H9 (cell line): Measurements from ENCODE around the gene NTRK3. TPM values are rescaled to one million over a fixed set of nuclear protein-coding genes. Genes with fewer than 3 reads are reported as not detected.

ENCODE experiments used
- DNase-seq: peaks from one replicate; pipeline ENCODE4 v3.0.0-alpha.2; 2017
- H2AFZ ChIP-seq: one replicate; pipeline ENCODE4 v1.6.1; 2013; ENCODE audit warnings: mild to moderate bottlenecking, low read length, control low read depth, moderate library complexity
- H2AK5ac ChIP-seq: 2 replicates; pipeline ENCODE4 v1.6.1; 2013; ENCODE audit warnings: low read length, control low read depth, mixed read lengths; ENCODE audit not compliant: insufficient read length
- H2BK120ac ChIP-seq: one replicate; pipeline ENCODE4 v1.6.1; 2013; ENCODE audit warnings: low read depth, mild to moderate bottlenecking, low read length, control low read depth, inconsistent platforms; ENCODE audit not compliant: poor library complexity, severe bottlenecking
- H2BK12ac ChIP-seq: 2 replicates; pipeline ENCODE4 v1.6.1; 2013; ENCODE audit warnings: low read length, control low read depth, mixed read lengths, low read depth; ENCODE audit not compliant: insufficient read length
- H2BK15ac ChIP-seq: 2 replicates; pipeline ENCODE4 v1.6.1; 2013; ENCODE audit warnings: low read depth, low read length, control low read depth
- H2BK20ac ChIP-seq: one replicate; pipeline ENCODE4 v1.6.1; 2013; ENCODE audit warnings: low read depth, mild to moderate bottlenecking, low read length, control low read depth, inconsistent platforms; ENCODE audit not compliant: poor library complexity, severe bottlenecking
- H2BK5ac ChIP-seq: 2 replicates; pipeline ENCODE4 v1.6.1; 2013; ENCODE audit warnings: low read length, control low read depth, mixed read lengths; ENCODE audit not compliant: insufficient read length
- H3K14ac ChIP-seq: 2 replicates; pipeline ENCODE4 v1.6.1; 2013; ENCODE audit warnings: low read length, control low read depth; ENCODE audit not compliant: insufficient read depth
- H3K18ac ChIP-seq: 2 replicates; pipeline ENCODE4 v1.6.1; 2013; ENCODE audit warnings: low read depth, mild to moderate bottlenecking, mixed read lengths, low read length, control low read depth; ENCODE audit not compliant: insufficient read length
- H3K23ac ChIP-seq: 2 replicates; pipeline ENCODE4 v1.6.1; 2013; ENCODE audit warnings: low read length, control low read depth, mixed read lengths, low read depth; ENCODE audit not compliant: insufficient read length
- H3K23me2 ChIP-seq: 2 replicates; pipeline ENCODE4 v1.6.1; 2013; ENCODE audit warnings: low read depth, mild to moderate bottlenecking, mixed read lengths, low read length, control low read depth; ENCODE audit not compliant: insufficient read length, poor library complexity, severe bottlenecking
- H3K27ac ChIP-seq: 2 replicates; pipeline ENCODE4 v1.5.1; 2013; ENCODE audit warnings: low read length, control low read depth, mixed read lengths, low read depth; ENCODE audit not compliant: insufficient read length
- H3K27me3 ChIP-seq: 2 replicates; pipeline ENCODE4 v1.6.1; 2013; ENCODE audit warnings: low read length, control low read depth, inconsistent platforms; ENCODE audit not compliant: insufficient read depth
- H3K4ac ChIP-seq: 2 replicates; pipeline ENCODE4 v1.6.1; 2013; ENCODE audit warnings: low read depth, mild to moderate bottlenecking, control low read depth, inconsistent platforms, low read length, moderate library complexity
- H3K4me1 ChIP-seq: 2 replicates; pipeline ENCODE4 v1.6.1; 2013; ENCODE audit warnings: low read length, control low read depth, inconsistent platforms; ENCODE audit not compliant: insufficient read depth
- H3K4me2 ChIP-seq: 2 replicates; pipeline ENCODE4 v1.6.1; 2013; ENCODE audit warnings: low read length, control low read depth, mixed read lengths; ENCODE audit not compliant: insufficient read length, insufficient read depth
- H3K56ac ChIP-seq: 2 replicates; pipeline ENCODE4 v1.6.1; 2013; ENCODE audit warnings: low read depth, mild to moderate bottlenecking, mixed read lengths, low read length, control low read depth; ENCODE audit not compliant: insufficient read length
- H3K79me1 ChIP-seq: 2 replicates; pipeline ENCODE4 v1.6.1; 2013; ENCODE audit warnings: low read depth, mild to moderate bottlenecking, moderate library complexity, low read length, control low read depth, inconsistent platforms; ENCODE audit not compliant: insufficient read depth, poor library complexity, severe bottlenecking
- H3K79me2 ChIP-seq: 2 replicates; pipeline ENCODE4 v1.6.1; 2013; ENCODE audit warnings: low read length, control low read depth, inconsistent platforms; ENCODE audit not compliant: insufficient read depth
- H3K9ac ChIP-seq: 2 replicates; pipeline ENCODE4 v1.6.1; 2013; ENCODE audit warnings: low read length, control low read depth, mixed read lengths; ENCODE audit not compliant: insufficient read length; ENCODE audit errors: extremely low read depth
- H3K9me3 ChIP-seq: one replicate; pipeline ENCODE4 v1.6.1; 2013; ENCODE audit warnings: low read depth, low read length, inconsistent platforms; ENCODE audit not compliant: control insufficient read depth
- H3T11ph ChIP-seq: one replicate; pipeline ENCODE4 v1.6.1; 2013; ENCODE audit warnings: mild to moderate bottlenecking, low read length, control low read depth, inconsistent platforms
- H4K20me1 ChIP-seq: one replicate; pipeline ENCODE4 v1.6.1; 2013; ENCODE audit not compliant: control insufficient read depth, insufficient read length, insufficient read depth
- H4K5ac ChIP-seq: 2 replicates; pipeline ENCODE4 v1.6.1; 2013; ENCODE audit warnings: low read depth, mild to moderate bottlenecking, mixed read lengths, low read length, control low read depth; ENCODE audit not compliant: insufficient read length
- H4K8ac ChIP-seq: replicated peaks from 2 replicates; pipeline ENCODE4 v1.6.1; 2013; ENCODE audit warnings: low read length, control low read depth, mixed read lengths, low read depth; ENCODE audit not compliant: insufficient read length
- H4K91ac ChIP-seq: 2 replicates; pipeline ENCODE4 v1.6.1; 2013; ENCODE audit warnings: low read depth, mild to moderate bottlenecking, moderate library complexity, mixed read lengths, low read length, control low read depth; ENCODE audit not compliant: insufficient read length
- H3K27ac Mint-ChIP-seq, 3 experiments: 2 replicates in 2 of 3; 3 replicates in 1 of 3; pipeline ENCODE4 v1.8.0; 2020 to 2021; ENCODE audit warnings: mixed read lengths in 3 of 3, mild to moderate bottlenecking in 1 of 3, moderate library complexity in 1 of 3
- H3K27me3 Mint-ChIP-seq: 2 replicates; pipeline ENCODE4 v1.8.0; 2021; ENCODE audit warnings: low read depth, mild to moderate bottlenecking, moderate library complexity, mixed read lengths
- H3K36me3 Mint-ChIP-seq, 3 experiments: 2 replicates in 2 of 3; 3 replicates in 1 of 3; pipeline ENCODE4 v1.8.0; 2020 to 2021; ENCODE audit warnings: low read depth in 3 of 3, mixed read lengths in 3 of 3; ENCODE audit not compliant: insufficient read depth in 1 of 3
- H3K4me1 Mint-ChIP-seq, 2 experiments: 2 replicates each; pipeline ENCODE4 v1.8.0; 2020; ENCODE audit warnings: mixed read lengths in 2 of 2
- H3K4me3 Mint-ChIP-seq, 2 experiments: 2 replicates in 1 of 2; 3 replicates in 1 of 2; pipeline ENCODE4 v1.8.0; 2020 to 2021; ENCODE audit warnings: mild to moderate bottlenecking in 2 of 2, mixed read lengths in 2 of 2, moderate library complexity in 1 of 2
- H3K9me3 Mint-ChIP-seq, 2 experiments: 2 replicates in 1 of 2; 3 replicates in 1 of 2; pipeline ENCODE4 v1.8.0; 2020; ENCODE audit warnings: mild to moderate bottlenecking in 2 of 2, mixed read lengths in 2 of 2, moderate library complexity in 1 of 2
- CTCF ChIP-seq: fragments of 200-600 bp; sonication (generic); conservative IDR thresholded peaks from 3 replicates; pipeline ENCODE4 v1.8.0; 2021; ENCODE audit warnings: antibody characterized with exemption, mild to moderate bottlenecking
- WGBS: extraction: QIAGEN DNeasy Blood & Tissue Kit; methylation state at CpG from one replicate; pipeline ENCODE4 v1.1.7; 2013; ENCODE audit warnings: missing lambda C conversion rate, low lambda C conversion rate, mixed read lengths; ENCODE audit not compliant: insufficient read length; ENCODE audit errors: extremely low coverage; 5-methylcytosine and 5-hydroxymethylcytosine counted together
- total RNA-seq: library from RNA; stranded (reverse); gene quantifications from 2 replicates; pipeline ENCODE4 v1.2.1, GENCODE V29; 2021

Gene NTRK3
- total RNA-seq, 1 experiment from 2014 or later: 2.5 TPM

DNA sequence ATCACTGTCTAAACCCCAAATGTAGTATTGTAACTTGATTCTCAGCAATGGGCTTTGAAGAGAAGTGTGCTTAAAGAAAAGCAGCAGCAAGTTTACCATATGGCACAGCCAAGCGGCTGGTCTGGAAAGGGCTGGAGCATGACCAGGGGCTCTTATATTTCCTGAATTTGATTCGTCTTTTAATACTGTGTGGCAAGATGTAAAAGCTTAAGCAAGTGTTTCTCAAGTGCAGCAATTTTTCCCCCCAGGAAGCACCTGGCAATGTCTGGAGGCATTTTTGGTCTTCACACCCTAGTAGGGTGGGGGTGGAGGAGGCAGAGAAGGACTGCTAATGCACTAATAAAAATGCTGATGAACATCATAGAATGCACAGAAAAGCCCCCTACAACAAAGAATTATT, 397.9 kb downstream of the NTRK3 start:
- H3K27ac ChIP-seq: no peak overlapping the region

More for the DNA sequence above, 397.9 kb downstream of the NTRK3 start:
- H3K79me2 ChIP-seq: no peaks in the 10 kb centered on the region
- no peaks in the 10 kb centered on the region for H4K20me1 ChIP-seq
- TF ChIP-seq CTCF: no peak
- H3K27me3 Mint-ChIP-seq: peaks cover 18% of the 10 kb centered on the region
- H3K9me3 Mint-ChIP-seq: no peaks in the 10 kb centered on the region; a peak in 1 of 5 replicates
- H3K23me2 ChIP-seq: no peaks in the 10 kb centered on the region
- H4K5ac ChIP-seq: no peak overlapping the region
- no CpG with 5 or more reads among the region's 2 CpGs for WGBS
- no peaks in the 10 kb centered on the region for H3K79me1 ChIP-seq
- H3K4me1 Mint-ChIP-seq: no peaks in the 10 kb centered on the region
- H3K27ac Mint-ChIP-seq: no peak overlapping the region
- H2BK15ac ChIP-seq: no peak overlapping the region
- H3K27me3 ChIP-seq: no peaks in the 10 kb centered on the region
- no peak overlapping the region for H2AK5ac ChIP-seq
- no peak overlapping the region for H3K18ac ChIP-seq
- no peaks in the 10 kb centered on the region for H3K36me3 Mint-ChIP-seq
- no peak overlapping the region for H3T11ph ChIP-seq
- H3K9ac ChIP-seq: no peak overlapping the region
- H3K9me3 ChIP-seq: no peaks in the 10 kb centered on the region
- no peak overlapping the region for H3K14ac ChIP-seq
- H3K4me1 ChIP-seq: 0 out of 2 replicates have a peak, but pooled peaks cover 2% of the 10 kb centered on the region
- H3K23ac ChIP-seq: no peak overlapping the region
- no peak for DNase-seq
- no peak overlapping the region for H4K91ac ChIP-seq
- no peak overlapping the region for H2BK120ac ChIP-seq
- no peak overlapping the region for H2BK5ac ChIP-seq
- H3K56ac ChIP-seq: no peak overlapping the region
- H2BK20ac ChIP-seq: no peak overlapping the region
- no peak overlapping the region for H3K4me2 ChIP-seq
- no peak overlapping the region for H3K4me3 Mint-ChIP-seq
- no peak overlapping the region for H3K4ac ChIP-seq
- no peak overlapping the region for H2BK12ac ChIP-seq
- H2AFZ ChIP-seq: no peak overlapping the region
- no peak overlapping the region for H4K8ac ChIP-seq
